Measurements from ENCODE around the gene EGR1.

The EGR1 gene

DNA sequence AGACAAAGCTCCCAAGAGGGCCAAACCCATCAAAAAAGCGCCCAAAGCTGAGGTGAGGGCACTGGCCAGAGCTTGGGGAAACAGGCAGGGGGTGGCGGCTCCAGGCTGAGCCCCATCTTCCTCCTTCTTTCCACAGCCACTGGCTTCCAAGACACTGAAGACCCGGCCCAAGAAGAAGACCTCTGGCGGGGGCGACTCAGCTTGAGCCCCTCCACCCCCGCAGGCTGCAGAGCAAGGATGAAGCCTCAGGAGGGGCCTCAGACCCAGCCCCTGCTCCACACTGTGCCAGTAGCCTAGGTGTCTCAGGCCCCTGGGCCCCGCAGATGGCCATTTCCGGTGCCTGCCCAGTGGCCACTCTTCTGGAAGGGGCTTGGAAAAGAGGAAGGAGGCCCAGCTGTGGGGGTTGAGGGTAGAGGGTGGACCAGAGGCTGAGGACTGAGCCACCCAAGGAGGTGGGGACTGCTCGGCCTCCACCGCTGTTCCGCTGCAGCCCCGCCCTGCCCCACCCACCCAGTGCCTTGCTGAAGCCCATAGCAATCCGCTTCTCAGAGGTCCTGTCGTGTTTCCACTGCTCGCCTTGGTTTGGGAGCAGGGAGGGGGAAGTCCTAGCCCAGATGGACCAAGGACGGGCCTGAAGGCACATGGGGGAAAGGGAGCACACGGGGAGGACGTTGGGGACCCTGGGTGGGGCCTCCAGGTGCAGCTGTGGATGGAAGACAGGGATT lies 19.6 kb upstream of the EGR1 start:
- TF ChIP-seq POLR2A (IDR thresholded peaks at IDR 0.05; ENCODE audit: low read depth, low read length): no peak
- no peak for FAIRE-seq
- DNase-seq (ENCODE audit: insufficient read length, low spot score): no peak

GRCh38 chr5:138448070-138448469 lies 17.2 kb upstream of the EGR1 start:
- DNase-seq (ENCODE audit: insufficient read length, low spot score) (no peak), FAIRE-seq (no peak)
- TF ChIP-seq POLR2A (IDR thresholded peaks at IDR 0.05; ENCODE audit: low read depth, low read length): no peak

DNA sequence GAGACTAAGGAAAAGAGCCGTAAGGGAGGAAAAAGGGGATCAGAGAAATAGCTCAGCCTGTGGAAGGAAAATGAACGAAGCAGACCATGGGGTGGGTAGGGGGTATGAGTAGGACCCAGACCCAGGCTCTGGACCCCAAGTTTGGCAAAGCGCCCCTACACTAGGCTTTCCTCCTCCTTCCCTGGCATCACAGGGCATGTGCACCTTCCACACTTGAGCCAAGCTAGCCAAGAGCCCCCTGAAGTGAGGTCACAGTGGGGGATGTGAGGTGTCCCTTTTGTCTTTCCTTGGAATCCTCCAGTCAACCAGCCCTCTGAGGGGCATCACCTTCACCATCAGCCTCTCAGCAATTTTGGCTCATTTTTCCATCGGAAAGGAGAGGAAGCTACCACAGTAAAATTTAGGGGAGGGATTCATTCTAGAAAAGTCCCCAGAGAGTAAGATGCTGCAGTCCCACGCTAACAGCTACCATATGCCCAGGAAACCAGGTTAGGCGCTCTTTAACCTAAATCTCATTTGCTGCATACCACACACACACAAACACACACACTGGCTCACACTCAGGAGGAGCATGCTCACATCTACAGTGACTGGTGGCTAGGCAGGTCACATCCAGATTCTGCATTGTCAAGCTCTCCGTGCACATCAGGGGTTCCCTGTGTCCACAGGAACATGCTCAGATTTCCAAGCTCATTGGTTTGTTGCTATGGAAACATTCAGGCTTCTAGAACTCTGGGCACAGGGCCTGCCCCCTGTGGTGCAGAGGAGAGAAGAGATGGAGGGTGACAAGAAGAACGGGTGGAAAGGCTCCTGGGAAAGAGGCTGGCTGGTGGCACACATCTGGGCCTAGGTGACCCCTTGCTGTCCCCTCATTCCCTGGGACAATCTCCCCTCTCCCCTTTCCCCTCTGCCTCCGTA lies 16.5 kb upstream of the EGR1 start:
- DNase-seq (ENCODE audit: insufficient read length, low spot score) (peak; percentile 68), FAIRE-seq (no peak)
- no peak for TF ChIP-seq POLR2A (IDR thresholded peaks at IDR 0.05; ENCODE audit: low read depth, low read length)

DNA sequence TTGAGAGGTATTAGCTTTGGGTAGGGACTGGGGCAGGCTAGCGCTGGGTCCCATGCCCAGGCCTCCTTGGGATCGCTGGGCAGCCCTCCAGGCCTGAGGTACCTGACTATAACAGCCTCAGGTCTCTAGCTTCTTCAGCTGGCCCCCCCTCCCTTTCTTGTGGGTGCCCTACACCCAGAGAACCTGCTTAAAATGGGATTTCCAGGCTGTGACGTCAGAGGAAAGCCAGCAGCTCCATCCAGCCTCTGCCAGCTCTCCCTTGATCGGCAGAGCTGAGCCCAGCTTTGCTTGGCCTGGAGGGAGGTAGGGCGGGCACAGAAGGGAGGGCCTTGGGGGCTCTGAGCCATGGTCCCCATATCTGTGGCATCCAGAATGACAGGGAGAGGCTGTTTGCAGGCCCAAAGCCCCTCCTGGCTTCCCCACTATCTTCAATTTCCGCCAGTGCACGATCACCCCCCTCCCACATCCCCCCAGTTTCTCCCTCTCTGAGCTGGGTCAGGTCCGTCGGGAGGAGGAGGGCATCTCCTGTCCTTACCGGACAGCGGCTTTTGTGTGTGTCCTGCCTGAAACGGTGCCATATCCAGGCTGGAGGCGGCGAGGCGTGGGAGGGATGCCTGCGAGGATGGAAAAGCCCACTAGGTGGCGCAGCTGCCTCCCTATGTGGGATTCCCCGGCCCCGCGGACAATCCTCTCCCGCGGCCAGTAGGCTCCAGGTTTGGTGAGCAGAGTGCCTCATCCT lies 15.6 kb upstream of the EGR1 start:
- no peak for TF ChIP-seq POLR2A (IDR thresholded peaks at IDR 0.05; ENCODE audit: low read depth, low read length)
- DNase-seq (ENCODE audit: insufficient read length, low spot score) (peak; percentile 92), FAIRE-seq (no peak)

- no peak for FAIRE-seq
- no peak for TF ChIP-seq POLR2A (IDR thresholded peaks at IDR 0.05; ENCODE audit: low read depth, low read length)
Measured at GRCh38 chr5:138450971-138451370, 14.3 kb upstream of the EGR1 start.

GRCh38 chr5:138452720-138453119 lies 12.6 kb upstream of the EGR1 start:
- DNase-seq (ENCODE audit: insufficient read length, low spot score) (no peak), FAIRE-seq (no peak)
- TF ChIP-seq POLR2A (IDR thresholded peaks at IDR 0.05; ENCODE audit: low read depth, low read length): no peak

More at GRCh38 chr5:138450971-138451370, 14.3 kb upstream of the EGR1 start:
- no peak for DNase-seq (ENCODE audit: insufficient read length, low spot score)

GRCh38 chr5:138453590-138453989 lies 11.7 kb upstream of the EGR1 start:
- TF ChIP-seq POLR2A (IDR thresholded peaks at IDR 0.05; ENCODE audit: low read depth, low read length): no peak
- DNase-seq (ENCODE audit: insufficient read length, low spot score) (no peak), FAIRE-seq (no peak)

DNA sequence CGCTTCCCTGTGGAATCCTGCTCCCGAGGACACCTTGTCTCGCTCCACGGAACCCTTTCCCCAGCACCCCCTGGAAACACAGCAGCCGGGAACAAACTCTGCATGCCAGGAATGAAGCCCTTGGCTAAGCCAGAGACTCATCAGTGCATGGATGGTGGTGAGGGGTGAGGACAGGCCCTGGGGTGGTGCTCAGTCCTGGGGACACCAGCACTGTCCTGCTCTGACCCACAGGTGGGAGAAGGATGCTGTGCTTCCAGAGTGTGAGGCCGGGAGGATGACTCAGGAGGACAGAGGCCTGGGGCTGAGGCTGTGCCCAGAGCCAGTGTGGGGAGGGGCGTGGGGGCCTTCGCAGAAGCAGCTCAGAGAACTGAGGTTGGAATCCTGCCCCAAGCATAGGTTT lies 11.2 kb upstream of the EGR1 start:
- DNase-seq (ENCODE audit: insufficient read length, low spot score) (no peak), FAIRE-seq (no peak)
- TF ChIP-seq POLR2A (IDR thresholded peaks at IDR 0.05; ENCODE audit: low read depth, low read length): no peak

- TF ChIP-seq POLR2A (IDR thresholded peaks at IDR 0.05; ENCODE audit: low read depth, low read length): no peak
- DNase-seq (ENCODE audit: insufficient read length, low spot score) (no peak), FAIRE-seq (no peak)
Measured at GRCh38 chr5:138455232-138455930, 9.9 kb upstream of the EGR1 start.

GRCh38 chr5:138457531-138458275 lies 7.6 kb upstream of the EGR1 start:
- TF ChIP-seq POLR2A (IDR thresholded peaks at IDR 0.05; ENCODE audit: low read depth, low read length): no peak
- FAIRE-seq: no peak
- no peak for DNase-seq (ENCODE audit: insufficient read length, low spot score)

DNA sequence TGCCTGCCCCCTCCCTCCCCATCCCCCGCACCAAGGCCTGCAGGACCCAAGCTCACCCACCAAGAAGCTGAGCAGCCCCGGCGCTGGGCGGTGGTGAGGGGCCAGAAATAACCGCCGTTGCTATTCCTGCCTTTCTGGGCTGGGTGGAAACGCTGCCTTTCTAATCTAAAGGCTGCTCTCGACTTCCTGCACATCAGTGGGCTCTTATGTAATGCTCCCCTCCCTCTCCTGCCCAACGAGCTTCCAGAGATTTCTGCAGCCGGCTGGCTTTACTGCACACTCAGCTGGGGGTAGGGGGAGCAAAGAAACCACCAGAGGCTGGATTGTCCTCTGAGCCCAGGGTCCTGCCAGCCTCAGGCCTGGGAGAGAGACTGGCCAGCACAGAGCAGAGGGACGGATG lies 6.9 kb upstream of the EGR1 start:
- no peak for TF ChIP-seq POLR2A (IDR thresholded peaks at IDR 0.05; ENCODE audit: low read depth, low read length)
- DNase-seq (ENCODE audit: insufficient read length, low spot score) (no peak), FAIRE-seq (no peak)

DNA sequence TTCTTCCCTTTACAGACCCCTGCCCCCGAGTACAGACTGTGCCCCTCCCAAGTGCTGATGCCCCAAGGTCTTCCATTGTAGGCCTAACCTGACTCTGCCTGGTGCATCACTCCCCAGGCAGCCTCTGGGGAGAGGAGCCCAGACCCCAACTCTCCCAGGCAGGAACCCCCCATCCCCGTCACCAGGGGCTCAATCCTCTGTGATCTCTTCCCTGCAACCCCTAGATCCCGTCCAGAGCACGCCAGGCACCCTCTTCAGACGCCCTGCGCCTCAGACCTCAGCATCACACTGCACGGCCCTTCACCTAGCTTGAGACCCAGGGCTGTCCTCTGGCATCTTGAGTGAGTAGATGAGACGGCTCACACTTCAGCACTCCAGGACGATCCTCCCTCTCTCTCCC lies 6.4 kb upstream of the EGR1 start:
- no peak for FAIRE-seq
- TF ChIP-seq POLR2A (IDR thresholded peaks at IDR 0.05; ENCODE audit: low read depth, low read length): no peak
- no peak for DNase-seq (ENCODE audit: insufficient read length, low spot score)
